Suprapubic skin (tissue), 3 donors: Measurements from ENCODE around the gene SNRPA.

Experiments
- CTCF ChIP-seq, 2 donors: fragments of 200-600 bp in 1 of 2; fragments of 450-650 bp in 1 of 2; sonication (generic) in 1 of 2; IDR thresholded peaks; one replicate each; pipeline ENCODE4 v1.5.1; 2016 to 2019; ENCODE audit warnings: antibody characterized with exemption in 2 of 2, mild to moderate bottlenecking in 1 of 2, moderate library complexity in 1 of 2
- POLR2AphosphoS5 ChIP-seq, 3 donors: sonication (generic); formaldehyde crosslinking; IDR thresholded peaks; one replicate each; pipeline ENCODE4 v1.6.1; 2017; ENCODE audit warnings: antibody characterized with exemption in 3 of 3

GRCh38 chr19:40702337-40703012 is 48.5 kb upstream of the SNRPA start:
- TF ChIP-seq CTCF (IDR thresholded peaks at IDR 0.05), result peak in 1 of 2 donors; percentile 19
- TF ChIP-seq POLR2AphosphoS5 (IDR thresholded peaks at IDR 0.05), result no peak
